Measurements from ENCODE around the gene NEU1. TPM values are rescaled to one million over a fixed set of nuclear protein-coding genes. Genes with fewer than 3 reads are reported as not detected.
"Not testable (repeated sequence)": the region's sequence is repeated elsewhere in the genome, so short reads cannot be mapped to it uniquely, and the experiment has no call there.

Gene NEU1
- total RNA-seq, 1 experiment from 2014 or later: 46.6 TPM

DNA sequence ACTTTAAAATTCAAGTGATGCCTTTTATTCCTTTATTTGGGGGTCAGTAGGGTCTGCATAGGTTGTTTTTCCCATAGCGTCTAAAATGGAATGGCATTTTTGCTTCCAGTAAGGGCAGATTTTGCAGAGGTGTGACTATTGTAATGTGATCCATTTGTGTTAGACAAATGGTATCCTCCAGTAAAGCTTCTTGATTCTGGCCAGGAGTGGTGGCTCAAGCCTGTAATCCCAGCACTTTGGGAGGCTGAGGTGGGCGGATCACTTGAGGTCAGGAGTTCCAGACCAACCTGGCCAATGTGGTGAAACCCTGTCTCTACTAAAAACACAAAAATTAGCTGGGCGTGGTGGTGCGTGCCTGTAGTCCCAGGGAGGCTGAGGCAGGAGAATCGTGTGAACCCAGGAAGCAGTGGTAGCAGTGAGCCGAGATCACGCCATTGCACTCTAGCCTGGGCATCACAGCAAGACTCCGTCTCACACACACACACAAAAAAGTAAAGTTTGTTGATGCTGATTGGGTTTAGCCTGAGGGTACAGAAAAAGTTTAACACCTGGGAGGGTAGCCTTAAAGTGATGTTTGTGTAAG is 44.6 kb downstream of the NEU1 start:
- DNase-seq (ENCODE audit: low read depth): not testable (repeated sequence)

DNA sequence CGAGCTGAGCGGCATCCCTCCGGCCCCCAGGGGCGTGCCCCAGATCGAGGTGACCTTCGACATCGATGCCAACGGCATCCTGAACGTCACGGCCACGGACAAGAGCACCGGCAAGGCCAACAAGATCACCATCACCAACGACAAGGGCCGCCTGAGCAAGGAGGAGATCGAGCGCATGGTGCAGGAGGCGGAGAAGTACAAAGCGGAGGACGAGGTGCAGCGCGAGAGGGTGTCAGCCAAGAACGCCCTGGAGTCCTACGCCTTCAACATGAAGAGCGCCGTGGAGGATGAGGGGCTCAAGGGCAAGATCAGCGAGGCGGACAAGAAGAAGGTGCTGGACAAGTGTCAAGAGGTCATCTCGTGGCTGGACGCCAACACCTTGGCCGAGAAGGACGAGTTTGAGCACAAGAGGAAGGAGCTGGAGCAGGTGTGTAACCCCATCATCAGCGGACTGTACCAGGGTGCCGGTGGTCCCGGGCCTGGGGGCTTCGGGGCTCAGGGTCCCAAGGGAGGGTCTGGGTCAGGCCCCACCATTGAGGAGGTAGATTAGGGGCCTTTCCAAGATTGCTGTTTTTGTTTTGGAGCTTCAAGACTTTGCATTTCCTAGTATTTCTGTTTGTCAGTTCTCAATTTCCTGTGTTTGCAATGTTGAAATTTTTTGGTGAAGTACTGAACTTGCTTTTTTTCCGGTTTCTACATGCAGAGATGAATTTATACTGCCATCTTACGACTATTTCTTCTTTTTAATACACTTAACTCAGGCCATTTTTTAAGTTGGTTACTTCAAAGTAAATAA is 45.3 kb downstream of the NEU1 start:
- DNase-seq (ENCODE audit: low read depth): not testable (repeated sequence)

DNA sequence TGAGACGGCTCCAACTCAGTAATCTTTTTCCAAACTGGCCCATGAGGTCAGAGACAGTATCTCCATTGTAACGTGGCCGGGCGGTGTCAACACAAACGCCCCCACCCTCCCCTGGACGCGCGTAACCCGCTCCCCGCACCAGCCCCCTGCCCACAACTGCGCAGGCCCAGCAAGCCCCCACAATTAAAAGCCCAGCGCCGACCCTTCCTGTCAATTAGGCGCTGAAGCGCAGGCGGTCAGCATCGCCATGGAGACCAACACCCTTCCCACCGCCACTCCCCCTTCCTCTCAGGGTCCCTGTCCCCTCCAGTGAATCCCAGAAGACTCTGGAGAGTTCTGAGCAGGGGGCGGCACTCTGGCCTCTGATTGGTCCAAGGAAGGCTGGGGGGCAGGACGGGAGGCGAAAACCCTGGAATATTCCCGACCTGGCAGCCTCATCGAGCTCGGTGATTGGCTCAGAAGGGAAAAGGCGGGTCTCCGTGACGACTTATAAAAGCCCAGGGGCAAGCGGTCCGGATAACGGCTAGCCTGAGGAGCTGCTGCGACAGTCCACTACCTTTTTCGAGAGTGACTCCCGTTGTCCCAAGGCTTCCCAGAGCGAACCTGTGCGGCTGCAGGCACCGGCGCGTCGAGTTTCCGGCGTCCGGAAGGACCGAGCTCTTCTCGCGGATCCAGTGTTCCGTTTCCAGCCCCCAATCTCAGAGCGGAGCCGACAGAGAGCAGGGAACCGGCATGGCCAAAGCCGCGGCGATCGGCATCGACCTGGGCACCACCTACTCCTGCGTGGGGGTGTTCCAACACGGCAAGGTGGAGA is 47.4 kb downstream of the NEU1 start, which contains the start of the genes HSPA1A and HSPA1L:
TSS of gene HSPA1A (plus strand) at position 519 of the 814 bp plus-strand sequence. CDS start at position 733, 214 bp downstream.
TSS of gene HSPA1L (minus strand) at position 259 of the 814 bp plus-strand sequence. CDS start 3,311 bp downstream, outside the sequence.
- DNase-seq (ENCODE audit: low read depth): peak; percentile 98

DNA sequence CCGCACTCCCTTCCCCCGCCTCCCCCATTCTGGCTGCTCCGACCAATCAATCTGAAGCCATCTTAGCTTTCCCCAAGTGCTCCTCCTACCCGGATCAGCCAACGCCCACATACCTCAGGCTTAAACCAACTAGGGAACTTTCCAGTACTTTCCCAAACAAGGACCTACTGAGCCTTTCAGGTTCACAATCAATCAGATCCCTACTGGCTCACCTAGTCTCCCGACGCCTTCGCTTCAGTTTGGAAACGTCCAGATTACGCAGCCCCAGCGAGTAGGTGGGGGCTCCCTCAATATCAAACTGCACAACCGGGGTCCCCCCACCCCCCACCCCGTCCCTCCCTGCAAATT is 48.0 kb downstream of the NEU1 start:
- peak; percentile 99 for DNase-seq (ENCODE audit: low read depth)

DNA sequence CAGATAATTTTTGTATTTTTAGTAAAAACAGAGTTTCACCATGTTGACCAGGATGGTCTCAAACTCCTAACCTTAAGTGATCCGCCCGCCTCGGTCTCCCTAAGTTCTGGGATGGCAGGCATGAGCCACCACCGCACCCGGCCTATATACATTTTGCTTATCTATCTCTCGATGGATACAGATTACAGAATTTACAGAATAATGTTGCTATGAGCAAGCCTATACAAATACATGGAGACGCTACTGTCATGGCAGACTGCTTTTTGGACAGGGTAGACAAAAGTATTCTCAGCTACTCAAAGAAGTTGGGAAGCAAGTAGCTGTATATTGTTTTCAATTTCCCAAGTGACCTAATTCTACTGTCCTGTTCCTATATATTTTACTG is 49.2 kb downstream of the NEU1 start:
- DNase-seq (ENCODE audit: low read depth): no peak

DNA sequence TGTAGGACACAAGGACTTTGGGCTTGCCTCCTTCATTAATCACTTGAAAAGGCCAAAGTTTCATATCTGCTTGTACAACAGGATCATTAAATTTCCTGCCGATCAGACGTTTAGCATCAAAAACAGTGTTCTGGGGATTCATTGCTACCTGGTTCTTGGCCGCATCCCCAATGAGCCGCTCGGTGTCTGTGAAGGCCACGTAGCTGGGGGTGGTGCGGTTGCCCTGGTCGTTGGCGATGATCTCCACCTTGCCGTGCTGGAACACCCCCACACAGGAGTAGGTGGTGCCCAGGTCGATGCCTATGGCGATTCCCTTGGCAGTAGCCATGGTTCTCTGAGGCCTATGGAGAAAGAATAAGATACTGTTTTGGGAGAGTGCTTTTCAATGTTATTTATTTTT is 51.0 kb downstream of the NEU1 start:
- DNase-seq (ENCODE audit: low read depth): no peak

DNA sequence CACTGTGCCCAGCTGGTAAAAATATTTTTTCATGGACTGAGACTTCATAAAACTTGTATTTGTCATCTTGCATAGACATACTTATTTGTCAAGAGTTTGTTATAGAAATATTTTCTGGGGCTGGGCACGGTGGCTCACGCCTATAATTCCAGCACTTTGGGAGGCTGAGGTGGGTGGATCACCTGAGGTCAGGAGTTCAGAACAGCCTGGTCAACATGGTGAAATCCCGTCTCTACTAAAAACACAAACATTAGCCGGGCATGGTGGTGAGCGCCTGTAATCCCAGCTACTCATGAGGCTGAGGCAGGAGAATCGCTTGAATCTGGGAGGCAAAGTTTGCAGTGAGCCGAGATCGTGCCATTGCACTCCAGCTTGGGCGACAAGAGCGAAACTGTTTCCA is 54.0 kb downstream of the NEU1 start:
- DNase-seq (ENCODE audit: low read depth): not testable (repeated sequence)

Other genes starting within 250 kb of the NEU1 start
- not detected in 2 replicates for gene AIF1, start 247.6 kb downstream of the NEU1 start, total RNA-seq (2014; rRNA removed; shearing (Covaris generic))
- 50.1 and 51.9 TPM in 2 replicates for gene PRRC2A, start 242.1 kb downstream of the NEU1 start, total RNA-seq (2014; rRNA removed; shearing (Covaris generic))
- gene BAG6, start 210.2 kb downstream of the NEU1 start, total RNA-seq (2014; rRNA removed; shearing (Covaris generic)): 256 and 287 TPM in 2 replicates
- 0.18 and 1.4 TPM in 2 replicates for gene APOM, start 206.9 kb downstream of the NEU1 start, total RNA-seq (2014; rRNA removed; shearing (Covaris generic))
- gene C6orf47, start 202.0 kb downstream of the NEU1 start, total RNA-seq (2014; rRNA removed; shearing (Covaris generic)): 15.9 and 18.0 TPM in 2 replicates
- 32.9 and 40.2 TPM in 2 replicates for gene GPANK1, start 197.8 kb downstream of the NEU1 start, total RNA-seq (2014; rRNA removed; shearing (Covaris generic))
- 328 and 376 TPM in 2 replicates for gene CSNK2B, start 196.7 kb downstream of the NEU1 start, total RNA-seq (2014; rRNA removed; shearing (Covaris generic))
- gene LY6G5B, start 192.8 kb downstream of the NEU1 start, total RNA-seq (2014; rRNA removed; shearing (Covaris generic)): 0.91 and 6.3 TPM in 2 replicates
- gene LY6G5C, start 181.8 kb downstream of the NEU1 start, total RNA-seq (2014; rRNA removed; shearing (Covaris generic)): 1.8 TPM in 1 of 2 replicates, not detected in the other
- 55.2 and 64.4 TPM in 2 replicates for gene ABHD16A, start 159.5 kb downstream of the NEU1 start, total RNA-seq (2014; rRNA removed; shearing (Covaris generic))
- gene LY6G6F, start 156.0 kb downstream of the NEU1 start, total RNA-seq (2014; rRNA removed; shearing (Covaris generic)): not detected in 2 replicates
- not detected in 2 replicates for gene LY6G6D, start 147.5 kb downstream of the NEU1 start, total RNA-seq (2014; rRNA removed; shearing (Covaris generic))
- not detected in 2 replicates for gene LY6G6C, start 141.1 kb downstream of the NEU1 start, total RNA-seq (2014; rRNA removed; shearing (Covaris generic))
- not detected in 2 replicates for gene MPIG6B, start 139.4 kb downstream of the NEU1 start, total RNA-seq (2014; rRNA removed; shearing (Covaris generic))
- gene DDAH2, start 133.5 kb downstream of the NEU1 start, total RNA-seq (2014; rRNA removed; shearing (Covaris generic)): 46.1 and 55.6 TPM in 2 replicates
- gene CLIC1, start 126.3 kb downstream of the NEU1 start, total RNA-seq (2014; rRNA removed; shearing (Covaris generic)): 1,198 and 1,241 TPM in 2 replicates
- gene MSH5, start 122.8 kb downstream of the NEU1 start, total RNA-seq (2014; rRNA removed; shearing (Covaris generic)): 19.9 and 20.9 TPM in 2 replicates
- gene SAPCD1, start 100.2 kb downstream of the NEU1 start, total RNA-seq (2014; rRNA removed; shearing (Covaris generic)): 0.27 and 1.6 TPM in 2 replicates
- 0.34 TPM in 1 of 2 replicates, not detected in the other for gene VWA7, start 85.5 kb downstream of the NEU1 start, total RNA-seq (2014; rRNA removed; shearing (Covaris generic))
- 77.3 and 80.3 TPM in 2 replicates for gene VARS1, start 67.1 kb downstream of the NEU1 start, total RNA-seq (2014; rRNA removed; shearing (Covaris generic))
- gene LSM2, start 55.9 kb downstream of the NEU1 start, total RNA-seq (2014; rRNA removed; shearing (Covaris generic)): 91.8 and 146 TPM in 2 replicates
- gene HSPA1L, start 47.5 kb downstream of the NEU1 start, total RNA-seq (2014; rRNA removed; shearing (Covaris generic)): 0.12 and 0.80 TPM in 2 replicates
- 148 and 171 TPM in 2 replicates for gene HSPA1A, start 47.3 kb downstream of the NEU1 start, total RNA-seq (2014; rRNA removed; shearing (Covaris generic))
- gene HSPA1B, start 35.1 kb downstream of the NEU1 start, total RNA-seq (2014; rRNA removed; shearing (Covaris generic)): 194 and 206 TPM in 2 replicates
- gene SLC44A4, start 16.2 kb upstream of the NEU1 start, total RNA-seq (2014; rRNA removed; shearing (Covaris generic)): not detected in 2 replicates
- gene EHMT2, start 34.9 kb upstream of the NEU1 start, total RNA-seq (2014; rRNA removed; shearing (Covaris generic)): 72.8 and 80.6 TPM in 2 replicates
- 7.5 and 9.8 TPM in 2 replicates for gene ZBTB12, start 39.3 kb upstream of the NEU1 start, total RNA-seq (2014; rRNA removed; shearing (Covaris generic))
- gene C2, start 64.9 kb upstream of the NEU1 start, total RNA-seq (2014; rRNA removed; shearing (Covaris generic)): 0.24 and 1.5 TPM in 2 replicates
- gene CFB, start 83.3 kb upstream of the NEU1 start, total RNA-seq (2014; rRNA removed; shearing (Covaris generic)): 0.18 and 0.86 TPM in 2 replicates
- 180 and 195 TPM in 2 replicates for gene NELFE, start 96.2 kb upstream of the NEU1 start, total RNA-seq (2014; rRNA removed; shearing (Covaris generic))
- gene SKIC2, start 96.4 kb upstream of the NEU1 start, total RNA-seq (2014; rRNA removed; shearing (Covaris generic)): 59.7 and 62.5 TPM in 2 replicates
- gene DXO, start 109.3 kb upstream of the NEU1 start, total RNA-seq (2014; rRNA removed; shearing (Covaris generic)): 24.3 and 26.0 TPM in 2 replicates
- gene C4A, start 119.2 kb upstream of the NEU1 start, total RNA-seq (2014; rRNA removed; shearing (Covaris generic)): 0.27 and 3.2 TPM in 2 replicates
- 0.30 and 3.7 TPM in 2 replicates for gene C4B, start 152.0 kb upstream of the NEU1 start, total RNA-seq (2014; rRNA removed; shearing (Covaris generic))
- gene CYP21A2, start 175.6 kb upstream of the NEU1 start, total RNA-seq (2014; rRNA removed; shearing (Covaris generic)): not detected in 2 replicates
- gene TNXB, start 246.5 kb upstream of the NEU1 start, total RNA-seq (2014; rRNA removed; shearing (Covaris generic)): 0.11 and 0.24 TPM in 2 replicates